HEK293T (cell line): ENCODE data around the gene AMH.

ENCODE experiments used
- BHLHE40 ChIP-seq: fragments of 450-650 bp; IDR thresholded peaks from 2 replicates; pipeline ENCODE4 v1.6.1; 2016; ENCODE audit warnings: mild to moderate bottlenecking, moderate library complexity, borderline replicate concordance
- ELF4 ChIP-seq: fragments of 450-650 bp; IDR thresholded peaks from 2 replicates; pipeline ENCODE4 v1.6.1; 2017; ENCODE audit warnings: antibody characterized with exemption
- FOXA1 ChIP-seq: fragments of 450-650 bp; IDR thresholded peaks from 2 replicates; pipeline ENCODE4 v1.6.1; 2016; ENCODE audit warnings: mild to moderate bottlenecking
- FOXM1 ChIP-seq: fragments of 450-650 bp; IDR thresholded peaks from 2 replicates; pipeline ENCODE4 v1.6.1; 2017; ENCODE audit warnings: mild to moderate bottlenecking, borderline replicate concordance
- HDGF ChIP-seq: fragments of 450-650 bp; IDR thresholded peaks from 2 replicates; pipeline ENCODE4 v1.6.1; 2017; ENCODE audit warnings: antibody characterized with exemption, borderline replicate concordance
- L3MBTL2 ChIP-seq: fragments of 450-650 bp; conservative IDR thresholded peaks from 2 replicates; pipeline ENCODE4 v1.6.1; 2016; ENCODE audit warnings: mild to moderate bottlenecking
- NFRKB ChIP-seq: fragments of 450-650 bp; IDR thresholded peaks from 2 replicates; pipeline ENCODE4 v1.6.1; 2016; ENCODE audit warnings: mild to moderate bottlenecking, moderate library complexity
- SP1 ChIP-seq: fragments of 450-650 bp; IDR thresholded peaks from 2 replicates; pipeline ENCODE4 v1.6.1; 2017
- TARDBP ChIP-seq: fragments of 450-650 bp; IDR thresholded peaks from 2 replicates; pipeline ENCODE4 v1.6.1; 2016
- ZNF384 ChIP-seq: fragments of 450-650 bp; IDR thresholded peaks from 2 replicates; pipeline ENCODE4 v1.6.1; 2016

GRCh38 chr19:2296141-2296540 is 47.0 kb downstream of the AMH start:
- no peak for TF ChIP-seq FOXA1
- no peak for TF ChIP-seq BHLHE40
- TF ChIP-seq FOXM1, result no peak
- TF ChIP-seq SP1, result no peak
- no peak for TF ChIP-seq ZNF384
- no peak for TF ChIP-seq L3MBTL2
- TF ChIP-seq NFRKB, result no peak
- TF ChIP-seq ELF4, result no peak
- no peak for TF ChIP-seq TARDBP
- TF ChIP-seq HDGF, result no peak
